Loucy (cell line): ENCODE measurements around the gene RPTOR.

Source experiments
- EZH2phosphoT487 ChIP-seq: fragments of 200-600 bp; IDR thresholded peaks from 2 replicates; pipeline ENCODE4 v1.6.1; 2018; ENCODE audit warnings: antibody characterized with exemption, mild to moderate bottlenecking, moderate library complexity, borderline replicate concordance
- TF ChIP-seq, protein P1 (sequence below): fragments of 200-600 bp; sonication (generic); conservative IDR thresholded peaks from 2 replicates; pipeline ENCODE4 v1.5.1; 2014; ENCODE audit warnings: mild to moderate bottlenecking, antibody characterized with exemption, low read length

DNA sequence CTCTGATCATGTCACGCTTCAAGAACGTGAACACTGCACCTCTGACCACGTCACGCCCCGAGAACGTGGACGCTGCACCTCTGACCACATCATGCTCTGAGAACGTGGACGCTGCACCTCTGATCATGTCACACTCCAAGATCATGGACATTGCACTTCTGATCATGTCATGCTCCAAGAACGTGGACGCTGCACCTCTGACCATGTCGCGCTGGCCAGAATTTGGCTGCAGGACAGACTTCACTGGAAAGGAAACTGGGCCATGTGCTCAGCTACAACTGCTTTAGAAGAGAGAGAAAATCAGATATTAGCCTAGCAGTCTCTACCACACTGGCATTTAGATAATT lies 182.7 kb downstream of the RPTOR start:
- TF ChIP-seq, protein P1, sequence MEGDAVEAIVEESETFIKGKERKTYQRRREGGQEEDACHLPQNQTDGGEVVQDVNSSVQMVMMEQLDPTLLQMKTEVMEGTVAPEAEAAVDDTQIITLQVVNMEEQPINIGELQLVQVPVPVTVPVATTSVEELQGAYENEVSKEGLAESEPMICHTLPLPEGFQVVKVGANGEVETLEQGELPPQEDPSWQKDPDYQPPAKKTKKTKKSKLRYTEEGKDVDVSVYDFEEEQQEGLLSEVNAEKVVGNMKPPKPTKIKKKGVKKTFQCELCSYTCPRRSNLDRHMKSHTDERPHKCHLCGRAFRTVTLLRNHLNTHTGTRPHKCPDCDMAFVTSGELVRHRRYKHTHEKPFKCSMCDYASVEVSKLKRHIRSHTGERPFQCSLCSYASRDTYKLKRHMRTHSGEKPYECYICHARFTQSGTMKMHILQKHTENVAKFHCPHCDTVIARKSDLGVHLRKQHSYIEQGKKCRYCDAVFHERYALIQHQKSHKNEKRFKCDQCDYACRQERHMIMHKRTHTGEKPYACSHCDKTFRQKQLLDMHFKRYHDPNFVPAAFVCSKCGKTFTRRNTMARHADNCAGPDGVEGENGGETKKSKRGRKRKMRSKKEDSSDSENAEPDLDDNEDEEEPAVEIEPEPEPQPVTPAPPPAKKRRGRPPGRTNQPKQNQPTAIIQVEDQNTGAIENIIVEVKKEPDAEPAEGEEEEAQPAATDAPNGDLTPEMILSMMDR = no peak
- no peak for TF ChIP-seq EZH2phosphoT487
